ENCODE results near the gene NEUROD2. TPM values are rescaled to one million over a fixed set of nuclear protein-coding genes. Genes with fewer than 3 reads are reported as not detected.
A peak's percentile ranks its signal among the peaks of the same experiment; 100 is the strongest.
"Not testable (repeated sequence)": the region's sequence is repeated elsewhere in the genome, so short reads cannot be mapped to it uniquely, and the experiment has no call there.

The NEUROD2 gene
- polyA plus RNA-seq, 3 donors from 2014 or later = not detected

DNA sequence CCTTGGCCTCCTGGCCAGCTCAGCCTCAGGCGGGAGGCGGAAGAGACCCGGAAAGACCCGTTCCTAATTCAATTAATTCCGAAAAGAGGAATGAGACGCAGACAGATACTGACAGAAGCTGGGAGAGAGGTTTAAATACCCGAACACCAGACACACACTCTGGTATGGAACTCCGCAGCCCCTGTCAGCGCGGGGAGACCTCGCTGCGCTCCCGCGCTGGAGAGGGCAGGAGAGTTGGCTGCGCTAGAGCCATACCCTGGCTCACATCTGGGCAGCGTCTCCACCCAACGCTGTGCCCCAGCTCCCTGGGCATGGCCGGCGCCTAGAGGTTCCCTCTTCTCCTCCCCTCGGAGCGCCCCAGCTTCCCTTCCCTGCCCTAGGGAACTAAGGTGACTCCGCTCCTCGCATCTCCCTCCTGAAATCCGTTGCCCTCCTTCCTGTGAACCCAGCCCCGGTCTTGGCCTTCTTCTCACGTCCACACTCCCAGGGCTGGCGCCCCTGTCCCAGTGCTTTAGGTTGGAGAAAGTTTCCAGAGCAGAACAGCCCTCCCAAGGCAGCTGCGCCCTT is 8.0 kb downstream of the NEUROD2 start:
- DNase-seq = no peak
- Mint-ChIP-seq H3K27ac (no peak overlapping the region), H3K36me3 (no peaks in the 10 kb centered on the region), H3K4me3 (no peak overlapping the region), H3K9me3 (peaks cover 0 to 14% (median 0%) of the 10 kb centered on the region in 6 donors), H3K27me3 (ENCODE audit: low read depth in 3 of 3) (peaks cover 25 to 54% (median 46%) of the 10 kb centered on the region in 3 donors), H3K4me1 (peaks cover 0 to 8% of the 10 kb centered on the region in 2 donors)

DNA sequence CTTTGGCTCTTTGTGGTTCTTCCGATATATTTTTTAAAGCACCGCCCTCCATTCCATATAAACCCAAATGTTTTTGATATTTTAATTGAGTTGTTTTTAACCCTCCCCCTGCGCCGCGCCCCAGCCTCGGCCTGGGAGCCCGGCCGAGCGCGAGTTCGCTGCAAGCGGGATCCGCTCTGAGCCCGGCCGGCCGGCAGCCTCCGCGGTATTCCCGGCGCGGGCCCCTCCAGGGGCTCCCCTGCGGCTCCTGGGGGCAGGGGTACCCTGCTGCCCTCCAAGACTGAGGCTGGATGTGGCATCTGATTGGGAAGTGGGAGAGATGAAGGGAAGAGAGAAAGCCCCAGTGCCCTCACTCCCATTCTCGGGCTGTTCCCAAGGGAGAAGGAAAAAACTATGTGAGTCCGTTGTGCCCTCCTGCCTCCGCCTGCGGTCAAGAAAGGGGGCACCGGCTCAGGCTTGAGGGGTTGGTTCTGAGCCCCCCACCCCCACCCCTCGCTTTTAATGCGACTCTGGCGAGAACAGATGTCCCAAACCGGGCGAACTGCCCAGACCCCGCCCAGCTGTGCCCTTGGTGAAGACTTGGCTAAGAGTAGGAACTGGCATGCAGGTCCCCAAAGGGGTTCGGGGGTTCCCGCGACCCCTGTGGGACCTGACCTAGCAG is 8.6 kb downstream of the NEUROD2 start:
- DNase-seq = no peak
- H3K36me3 Mint-ChIP-seq = no peaks in the 10 kb centered on the region
- peaks cover 24 to 50% (median 43%) of the 10 kb centered on the region in 3 donors for H3K27me3 Mint-ChIP-seq (ENCODE audit: low read depth in 3 of 3)
- H3K27ac Mint-ChIP-seq = peak overlapping the region in 1 of 6 donors; percentile 22
- peaks cover 0 to 8% of the 10 kb centered on the region in 2 donors for H3K4me1 Mint-ChIP-seq
- H3K4me3 Mint-ChIP-seq = no peak overlapping the region
- H3K9me3 Mint-ChIP-seq = peaks cover 0 to 14% (median 0%) of the 10 kb centered on the region in 6 donors

DNA sequence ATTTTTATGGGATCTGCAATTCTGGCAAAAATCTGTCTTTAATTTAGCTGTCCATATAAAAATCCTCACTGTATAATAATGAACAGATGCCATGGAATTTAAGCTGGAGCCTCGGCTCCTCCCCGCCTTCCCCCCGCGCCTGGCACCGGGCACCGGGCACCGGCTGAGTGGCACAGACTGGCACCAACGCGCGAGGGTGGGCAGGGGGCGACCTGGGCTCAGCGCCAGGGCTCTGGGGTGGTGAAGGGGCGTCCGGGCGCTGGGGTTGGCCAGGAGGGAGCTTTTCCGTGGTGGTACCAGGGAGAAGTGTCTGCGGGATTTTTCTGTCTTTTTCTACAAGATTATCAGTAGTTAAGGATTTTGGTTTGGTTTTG is 9.1 kb downstream of the NEUROD2 start:
- Mint-ChIP-seq H3K27me3 (ENCODE audit: low read depth in 3 of 3) (peaks cover 24 to 47% (median 43%) of the 10 kb centered on the region in 3 donors), H3K4me3 (no peak overlapping the region), H3K9me3 (peaks cover 0 to 14% (median 0%) of the 10 kb centered on the region in 6 donors), H3K4me1 (peaks cover 0 to 6% of the 10 kb centered on the region in 2 donors), H3K36me3 (no peaks in the 10 kb centered on the region), H3K27ac (peak overlapping the region in 1 of 6 donors; percentile 22)
- DNase-seq = no peak

DNA sequence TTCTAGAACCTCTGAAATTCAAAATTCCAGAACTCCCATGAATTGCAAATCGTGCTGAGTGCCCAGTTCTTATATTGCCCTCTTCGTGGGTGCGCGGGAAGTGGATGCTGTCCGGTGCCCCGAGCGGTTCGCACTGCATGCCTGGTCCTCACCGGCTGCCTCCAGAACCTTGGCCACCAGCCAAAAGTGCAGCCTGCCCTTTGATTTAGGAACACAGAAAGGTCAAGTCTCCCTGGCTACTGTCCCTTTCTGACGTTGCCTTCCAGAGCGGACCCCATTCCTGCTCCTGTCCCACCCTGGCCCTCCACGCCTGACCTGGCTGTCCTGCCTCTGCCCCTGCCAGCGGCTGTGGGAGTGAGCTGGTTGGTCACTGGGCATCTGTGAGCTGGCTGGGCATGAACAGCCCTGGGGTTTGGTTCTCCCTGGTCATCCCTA is 9.7 kb downstream of the NEUROD2 start:
- peaks cover 25 to 44% (median 38%) of the 10 kb centered on the region in 3 donors for H3K27me3 Mint-ChIP-seq (ENCODE audit: low read depth in 3 of 3)
- H3K27ac Mint-ChIP-seq = no peak overlapping the region
- H3K4me1 Mint-ChIP-seq = peaks cover 0 to 4% of the 10 kb centered on the region in 2 donors
- peaks cover 0 to 14% (median 0%) of the 10 kb centered on the region in 6 donors for H3K9me3 Mint-ChIP-seq
- H3K36me3 Mint-ChIP-seq = no peaks in the 10 kb centered on the region
- DNase-seq = no peak
- no peak overlapping the region for H3K4me3 Mint-ChIP-seq

DNA sequence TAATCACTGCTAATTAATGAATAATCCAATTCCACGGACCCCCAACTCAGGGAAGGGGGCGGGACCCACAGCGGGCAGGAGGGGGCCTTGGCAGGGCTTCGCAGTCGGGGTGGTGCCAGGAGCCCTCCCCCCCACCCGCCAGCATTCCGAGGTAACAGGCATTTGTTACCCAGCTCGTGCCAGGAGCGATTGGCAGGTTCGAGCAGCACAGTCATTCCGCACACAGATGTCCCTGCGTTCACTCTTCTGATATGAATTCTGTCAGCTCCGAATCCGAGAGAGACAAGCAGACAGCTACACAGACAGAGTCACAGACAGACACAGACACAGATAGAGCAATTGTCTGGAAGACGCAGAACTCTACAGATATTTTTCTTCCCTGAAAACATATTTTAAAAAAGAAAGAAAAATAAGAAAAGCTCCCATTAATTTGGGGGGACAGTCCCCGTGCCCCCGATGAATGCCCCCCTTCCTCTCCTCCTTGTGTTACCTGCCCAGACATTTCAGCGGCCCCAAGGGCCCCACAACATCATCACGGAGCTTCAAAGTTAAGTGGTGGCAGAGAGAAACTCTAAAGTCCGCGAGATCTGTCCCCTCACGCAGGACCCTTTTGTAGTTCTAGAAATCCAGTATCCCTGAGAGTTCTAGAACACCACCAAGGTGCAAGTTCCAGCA is 10.2 kb downstream of the NEUROD2 start:
- H3K9me3 Mint-ChIP-seq = peaks cover 0 to 14% (median 0%) of the 10 kb centered on the region in 6 donors
- H3K36me3 Mint-ChIP-seq = peaks cover 0 to under 1% (median under 1%) of the 10 kb centered on the region in 3 donors
- H3K4me3 Mint-ChIP-seq = no peak overlapping the region
- H3K27me3 Mint-ChIP-seq (ENCODE audit: low read depth in 3 of 3) = peaks cover 26 to 45% (median 32%) of the 10 kb centered on the region in 3 donors
- H3K4me1 Mint-ChIP-seq = peaks cover 0 to 4% of the 10 kb centered on the region in 2 donors
- no peak overlapping the region for H3K27ac Mint-ChIP-seq
- DNase-seq = no peak

DNA sequence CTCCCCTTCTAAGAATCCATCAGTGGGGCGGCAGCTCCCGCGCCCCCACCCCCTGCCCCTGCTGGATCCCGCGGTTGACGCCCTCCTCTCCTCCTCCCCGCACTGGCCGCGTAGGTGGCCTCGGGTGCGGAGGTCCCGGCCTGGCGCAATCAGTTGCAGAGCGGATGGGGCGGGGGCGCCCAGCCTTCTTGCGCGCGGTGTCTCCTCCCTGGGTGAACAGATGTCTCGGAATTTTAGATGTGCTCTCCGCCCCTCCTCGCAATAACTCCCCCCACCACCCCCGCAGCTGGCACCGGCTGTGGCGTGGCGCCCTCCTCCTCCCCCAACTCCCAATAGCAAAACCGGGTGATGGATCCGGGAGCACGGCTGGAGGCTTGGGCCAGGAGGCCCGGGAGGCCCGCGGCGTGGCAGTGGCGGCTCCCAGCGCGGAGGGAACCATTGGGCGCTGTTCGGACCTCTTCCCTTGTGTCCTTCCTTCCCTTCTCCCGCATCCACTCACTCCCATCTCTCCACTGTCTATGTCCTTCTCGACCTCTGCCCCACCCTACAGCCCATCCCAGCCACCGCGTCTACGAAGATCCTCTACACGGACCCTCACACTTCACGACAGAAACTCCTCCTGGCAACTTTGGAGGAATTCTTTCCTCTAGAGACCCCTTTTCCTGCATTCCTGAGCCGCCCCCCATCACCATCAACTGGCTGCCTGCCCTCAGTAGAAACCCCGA is 11.0 kb downstream of the NEUROD2 start:
- DNase-seq = no peak
- Mint-ChIP-seq H3K27ac (no peak overlapping the region), H3K27me3 (ENCODE audit: low read depth in 3 of 3) (peaks cover 24 to 44% (median 30%) of the 10 kb centered on the region in 3 donors), H3K4me3 (peak overlapping the region in 1 of 5 donors; percentile 9), H3K36me3 (peaks cover 0 to 4% (median 4%) of the 10 kb centered on the region in 3 donors), H3K4me1 (peaks cover 0 to 4% of the 10 kb centered on the region in 2 donors), H3K9me3 (peaks cover 0 to 9% (median 0%) of the 10 kb centered on the region in 6 donors)

DNA sequence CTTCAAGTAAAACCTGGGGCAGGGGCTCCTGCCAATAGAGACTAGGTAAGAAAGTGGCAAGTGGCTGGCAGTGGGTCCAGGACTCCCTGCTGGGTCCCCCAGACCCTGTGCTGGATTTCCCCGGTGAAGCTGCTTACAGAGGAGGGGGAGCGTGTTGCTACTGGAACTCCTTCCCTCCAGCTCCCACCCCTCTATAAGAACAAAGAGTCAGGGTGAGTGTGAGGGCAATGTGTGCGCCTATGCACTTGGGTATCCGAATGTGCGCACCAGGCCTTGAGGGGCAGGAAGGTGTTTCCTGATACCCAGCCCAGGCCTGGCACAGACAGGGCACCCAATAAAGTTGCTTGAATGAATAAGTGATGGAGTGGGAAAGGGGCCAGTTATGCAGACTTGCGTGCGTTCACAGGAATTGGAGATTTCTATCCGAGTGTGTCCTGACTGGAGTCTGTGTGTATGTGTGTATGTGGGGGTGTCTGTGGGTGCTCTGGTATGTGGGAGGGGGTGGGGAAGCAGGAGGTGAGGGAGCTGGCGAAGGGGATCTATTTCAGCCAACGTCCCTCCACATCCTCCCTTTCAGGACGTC is 11.7 kb downstream of the NEUROD2 start:
- no peak for DNase-seq
- Mint-ChIP-seq H3K36me3 (peaks cover 0 to 4% (median 4%) of the 10 kb centered on the region in 3 donors), H3K4me1 (peaks cover 0 to 4% of the 10 kb centered on the region in 2 donors), H3K9me3 (peaks cover 0 to 7% (median 0%) of the 10 kb centered on the region in 6 donors), H3K27me3 (ENCODE audit: low read depth in 3 of 3) (peaks cover 22 to 44% (median 27%) of the 10 kb centered on the region in 3 donors), H3K27ac (no peak overlapping the region), H3K4me3 (peak overlapping the region in 1 of 5 donors; percentile 20)

DNA sequence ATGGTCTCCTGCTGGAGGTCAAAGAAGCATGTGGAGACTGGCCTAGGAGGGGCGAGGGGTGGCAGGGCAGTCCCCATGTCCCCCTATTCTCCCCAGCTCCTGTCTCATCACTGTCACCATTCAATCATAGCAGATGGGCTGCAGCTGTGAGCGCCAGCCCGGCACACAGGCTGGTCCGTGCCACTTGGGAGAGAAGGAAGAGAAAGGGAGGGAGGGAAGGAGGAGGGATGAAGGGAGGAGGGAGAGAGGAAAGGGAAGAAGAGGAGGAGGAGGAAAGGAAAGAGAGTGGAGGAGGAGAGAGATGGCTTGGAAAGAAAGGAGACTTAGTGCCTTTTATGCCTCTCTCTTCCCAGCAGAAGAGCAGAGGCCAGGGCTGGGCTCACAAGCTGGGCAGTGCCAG is 12.4 kb downstream of the NEUROD2 start:
- Mint-ChIP-seq H3K9me3 (peaks cover 0 to 6% (median 0%) of the 10 kb centered on the region in 6 donors), H3K4me1 (peaks cover 0 to 4% of the 10 kb centered on the region in 2 donors), H3K4me3 (no peak overlapping the region), H3K36me3 (peaks cover 0 to 4% (median 4%) of the 10 kb centered on the region in 3 donors), H3K27ac (no peak overlapping the region), H3K27me3 (ENCODE audit: low read depth in 3 of 3) (peaks cover 21 to 42% (median 27%) of the 10 kb centered on the region in 3 donors)
- no peak for DNase-seq

DNA sequence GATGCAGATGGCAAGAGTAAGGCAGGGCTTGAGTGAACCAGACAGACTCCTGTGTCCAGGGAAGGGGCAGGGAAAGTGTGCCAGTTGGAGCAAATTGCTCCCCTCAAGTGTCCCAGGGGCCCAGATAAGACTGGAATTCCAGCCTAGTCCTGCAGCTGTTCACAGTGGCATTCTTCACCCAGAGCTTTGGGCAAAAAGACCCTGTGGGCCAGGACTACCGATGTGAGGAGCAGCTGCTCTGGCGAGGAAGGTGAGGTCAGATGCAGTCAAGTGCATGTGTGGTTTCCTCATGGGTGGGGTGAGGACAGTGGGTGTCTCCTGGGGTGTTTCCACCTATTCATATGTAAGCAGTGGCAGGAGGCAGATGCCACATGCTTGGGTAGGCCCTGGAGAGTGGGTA is 14.3 kb downstream of the NEUROD2 start:
- Mint-ChIP-seq H3K36me3 (peaks cover 0 to 4% (median 4%) of the 10 kb centered on the region in 3 donors), H3K9me3 (peaks cover 0 to 7% (median 0%) of the 10 kb centered on the region in 6 donors), H3K27ac (no peak overlapping the region), H3K4me3 (no peak overlapping the region), H3K27me3 (ENCODE audit: low read depth in 3 of 3) (peaks cover 17 to 38% (median 28%) of the 10 kb centered on the region in 3 donors), H3K4me1 (peaks cover 0 to 4% of the 10 kb centered on the region in 2 donors)
- DNase-seq = no peak

DNA sequence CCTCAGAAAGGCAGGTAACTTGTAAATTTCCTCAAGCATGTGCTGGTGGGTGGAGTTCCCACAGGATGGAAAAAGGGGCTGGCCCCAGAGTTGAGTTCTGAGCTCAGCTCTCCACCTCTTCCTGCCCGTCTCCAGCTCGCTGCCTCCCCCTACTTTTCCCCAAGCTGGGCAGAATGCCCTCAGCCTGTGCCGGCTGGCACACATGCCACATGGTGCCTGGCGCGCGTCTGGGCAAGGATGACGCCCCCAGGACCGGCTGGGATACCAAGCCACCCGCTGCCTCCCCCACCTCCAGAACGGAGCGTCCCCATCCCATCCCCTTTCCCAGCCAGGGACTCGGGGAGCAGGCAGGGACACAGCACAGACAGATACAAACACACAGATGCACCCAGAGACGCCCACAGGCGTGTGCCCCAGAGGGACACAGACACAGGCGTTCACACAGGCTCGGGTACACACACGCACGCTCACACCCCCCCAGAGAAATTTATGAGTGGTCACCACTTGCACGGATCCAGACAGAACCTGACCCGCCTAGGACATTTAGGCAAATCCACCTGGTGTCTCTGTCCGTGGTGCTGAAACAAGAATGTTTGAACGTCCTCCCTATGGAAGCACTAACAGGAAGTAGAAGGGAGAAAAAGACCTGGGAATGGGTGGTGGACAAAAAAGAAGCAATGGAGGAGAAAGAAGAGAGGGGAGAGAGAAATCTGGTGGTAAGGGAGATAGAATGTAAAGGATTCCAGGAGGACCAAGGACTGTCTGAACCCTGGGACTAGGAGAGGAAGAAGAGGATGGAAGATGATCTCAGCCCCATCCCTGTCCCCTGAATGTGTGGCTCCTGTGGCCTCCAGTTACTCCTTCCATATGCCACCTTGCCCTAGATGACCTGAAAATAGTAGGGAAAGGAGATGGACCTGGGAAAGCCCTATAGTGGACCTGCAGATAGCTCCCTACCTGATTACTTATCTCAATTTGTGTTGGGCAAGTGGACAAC is 15.5 kb downstream of the NEUROD2 start:
- peaks cover 10 to 31% (median 18%) of the 10 kb centered on the region in 3 donors for H3K27me3 Mint-ChIP-seq (ENCODE audit: low read depth in 3 of 3)
- no peak overlapping the region for H3K27ac Mint-ChIP-seq
- H3K36me3 Mint-ChIP-seq = peaks cover 0 to 4% (median 4%) of the 10 kb centered on the region in 3 donors
- peak in 2 of 3 donors; percentile 15 to 17 for DNase-seq
- peaks cover 0 to 7% (median 0%) of the 10 kb centered on the region in 6 donors for H3K9me3 Mint-ChIP-seq
- H3K4me1 Mint-ChIP-seq = peaks cover 0 to 2% of the 10 kb centered on the region in 2 donors
- H3K4me3 Mint-ChIP-seq = no peak overlapping the region

DNA sequence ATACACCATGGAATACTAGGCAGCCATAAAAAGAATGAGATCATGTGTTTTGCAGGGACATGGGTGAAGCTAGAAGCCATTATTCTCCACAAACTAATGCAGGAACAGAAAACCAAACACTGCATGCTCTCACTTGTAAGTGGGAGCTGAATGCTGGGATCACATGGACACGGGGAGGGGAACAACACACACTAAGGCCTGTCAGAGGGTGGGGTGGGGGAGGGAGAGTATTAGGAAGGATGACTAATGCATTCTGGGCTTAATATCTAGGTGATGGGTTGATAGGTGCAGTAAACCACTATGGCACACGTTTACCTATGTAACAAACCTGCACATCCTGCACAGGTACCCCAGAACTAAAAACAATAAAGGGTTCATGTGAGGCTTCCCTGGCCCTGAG is 17.5 kb downstream of the NEUROD2 start:
- H3K4me1 Mint-ChIP-seq, DNase-seq, H3K27ac Mint-ChIP-seq, H3K9me3 Mint-ChIP-seq, H3K4me3 Mint-ChIP-seq, H3K36me3 Mint-ChIP-seq: not testable (repeated sequence)
- H3K27me3 Mint-ChIP-seq (ENCODE audit: low read depth in 3 of 3) = peaks cover 7 to 20% (median 12%) of the 10 kb centered on the region in 3 donors

DNA sequence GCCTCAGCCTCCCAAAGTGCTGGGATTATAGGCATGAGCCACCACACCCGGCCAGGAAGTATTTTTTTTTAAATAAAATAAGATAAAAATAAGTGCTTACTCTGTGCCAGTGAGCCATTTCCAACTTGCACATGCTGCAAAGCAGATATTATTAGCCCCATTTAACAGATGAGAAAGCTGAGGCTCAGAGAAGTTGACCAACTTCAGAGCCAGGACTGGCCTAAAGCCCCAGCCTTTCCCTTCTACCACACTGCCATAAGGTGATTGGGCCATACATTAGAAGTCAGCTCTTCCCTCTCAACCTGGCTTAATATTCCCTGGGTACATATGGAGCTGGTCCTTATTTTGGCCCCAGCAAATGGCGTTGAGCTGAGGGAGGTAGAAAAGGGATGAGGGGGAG is 25.1 kb downstream of the NEUROD2 start:
- no peak overlapping the region for H3K27ac Mint-ChIP-seq
- H3K9me3 Mint-ChIP-seq = no peaks in the 10 kb centered on the region
- peaks cover 0 to 5% (median 4%) of the 10 kb centered on the region in 3 donors for H3K36me3 Mint-ChIP-seq
- no peaks in the 10 kb centered on the region for H3K4me1 Mint-ChIP-seq
- DNase-seq = no peak
- H3K4me3 Mint-ChIP-seq = no peak overlapping the region
- peaks cover 3 to 4% (median 4%) of the 10 kb centered on the region in 3 donors for H3K27me3 Mint-ChIP-seq (ENCODE audit: low read depth in 3 of 3)

Measured in immature natural killer cell (primary cell).